HCT116 (cell line): ENCODE measurements around the gene SORCS2.

Source experiments
- CEBPB ChIP-seq: IDR thresholded peaks from 2 replicates; pipeline ENCODE4 v1.6.1; 2012; ENCODE audit warnings: low read depth
- ELF1 ChIP-seq: IDR thresholded peaks from 2 replicates; pipeline ENCODE4 v1.6.1; 2012; ENCODE audit warnings: low read depth, borderline replicate concordance
- EZH2 ChIP-seq: fragments of 200-600 bp; sonication (generic); IDR thresholded peaks from 2 replicates; pipeline ENCODE4 v1.6.1; 2017; ENCODE audit warnings: antibody characterized with exemption, mixed run types
- EZH2phosphoT487 ChIP-seq: fragments of 200-600 bp; IDR thresholded peaks from 2 replicates; pipeline ENCODE4 v1.6.1; 2018; ENCODE audit warnings: antibody characterized with exemption, borderline replicate concordance
- POLR2A ChIP-seq: IDR thresholded peaks from 2 replicates; pipeline ENCODE4 v1.7.0; 2011; ENCODE audit warnings: borderline replicate concordance; ENCODE audit not compliant: insufficient read depth, insufficient read length; ENCODE audit errors: extremely low read depth
- POLR2AphosphoS5 ChIP-seq: IDR thresholded peaks from 2 replicates; pipeline ENCODE4 v1.6.1; 2011; ENCODE audit warnings: mild to moderate bottlenecking, low read depth, low read length, moderate library complexity
- RAD21 ChIP-seq: IDR thresholded peaks from 2 replicates; pipeline ENCODE4 v1.6.1; 2012; ENCODE audit warnings: low read depth, mild to moderate bottlenecking
- SP1 ChIP-seq: IDR thresholded peaks from 2 replicates; pipeline ENCODE4 v1.6.1; 2012; ENCODE audit warnings: low read depth
- TF ChIP-seq, protein P1 (sequence below), 3 experiments: fragments of 200-600 bp in 1 of 3; sonication (generic) in 1 of 3; IDR thresholded peaks in 2 of 3; conservative IDR thresholded peaks in 1 of 3; 2 replicates each; pipeline ENCODE4 v1.5.1; 2012 to 2017; ENCODE audit warnings: low read depth in 2 of 3, low read length in 2 of 3, antibody characterized with exemption in 1 of 3, borderline replicate concordance in 1 of 3, control low read depth in 1 of 3, mild to moderate bottlenecking in 1 of 3, mixed read lengths in 1 of 3, mixed run types in 1 of 3, moderate library complexity in 1 of 3; ENCODE audit not compliant: insufficient read depth in 1 of 3
- TF ChIP-seq, protein P2 (sequence below): IDR thresholded peaks from 2 replicates; pipeline ENCODE4 v1.6.1; 2012
- TF ChIP-seq, protein P3 (sequence below): IDR thresholded peaks from 2 replicates; pipeline ENCODE4 v1.6.1; 2011; ENCODE audit warnings: mild to moderate bottlenecking, low read length, moderate library complexity; ENCODE audit not compliant: insufficient replicate concordance; ENCODE audit errors: extremely low read depth
- TF ChIP-seq, protein P4 (sequence below): IDR thresholded peaks from 2 replicates; pipeline ENCODE4 v1.6.1; 2012; ENCODE audit warnings: low read depth

DNA sequence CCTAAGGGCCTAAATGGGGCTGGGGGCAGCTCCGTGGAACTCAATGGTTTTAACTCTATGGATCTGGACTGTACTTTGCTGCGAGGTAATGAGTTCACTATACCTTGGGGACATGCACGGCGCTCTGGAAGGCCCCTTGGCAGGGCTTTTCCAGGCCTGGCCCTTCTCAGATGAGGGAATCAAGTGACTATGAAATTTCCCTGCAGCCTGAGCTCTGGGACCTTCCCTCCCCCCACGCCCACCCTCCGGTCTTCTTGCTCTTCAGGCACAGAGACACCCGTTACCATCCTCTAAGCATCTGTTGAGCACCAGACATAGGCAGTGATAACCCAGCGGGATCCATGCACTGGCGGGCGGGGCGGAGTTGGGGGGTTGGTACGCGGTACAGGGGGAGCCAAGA, 133.2 kb downstream of the SORCS2 start:
- TF ChIP-seq, protein P1, sequence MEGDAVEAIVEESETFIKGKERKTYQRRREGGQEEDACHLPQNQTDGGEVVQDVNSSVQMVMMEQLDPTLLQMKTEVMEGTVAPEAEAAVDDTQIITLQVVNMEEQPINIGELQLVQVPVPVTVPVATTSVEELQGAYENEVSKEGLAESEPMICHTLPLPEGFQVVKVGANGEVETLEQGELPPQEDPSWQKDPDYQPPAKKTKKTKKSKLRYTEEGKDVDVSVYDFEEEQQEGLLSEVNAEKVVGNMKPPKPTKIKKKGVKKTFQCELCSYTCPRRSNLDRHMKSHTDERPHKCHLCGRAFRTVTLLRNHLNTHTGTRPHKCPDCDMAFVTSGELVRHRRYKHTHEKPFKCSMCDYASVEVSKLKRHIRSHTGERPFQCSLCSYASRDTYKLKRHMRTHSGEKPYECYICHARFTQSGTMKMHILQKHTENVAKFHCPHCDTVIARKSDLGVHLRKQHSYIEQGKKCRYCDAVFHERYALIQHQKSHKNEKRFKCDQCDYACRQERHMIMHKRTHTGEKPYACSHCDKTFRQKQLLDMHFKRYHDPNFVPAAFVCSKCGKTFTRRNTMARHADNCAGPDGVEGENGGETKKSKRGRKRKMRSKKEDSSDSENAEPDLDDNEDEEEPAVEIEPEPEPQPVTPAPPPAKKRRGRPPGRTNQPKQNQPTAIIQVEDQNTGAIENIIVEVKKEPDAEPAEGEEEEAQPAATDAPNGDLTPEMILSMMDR (IDR thresholded peaks at IDR 0.05 in 2 of 3, conservative IDR thresholded peaks at IDR 0.05 in 1 of 3; ENCODE audit: borderline replicate concordance in 1 of 3, insufficient read depth in 1 of 3, low read depth in 2 of 3, low read length in 2 of 3) = no peak
- TF ChIP-seq RAD21 = no peak
- no peak for TF ChIP-seq EZH2phosphoT487
- no peak for TF ChIP-seq SP1
- TF ChIP-seq ELF1 = no peak
- TF ChIP-seq, protein P2, sequence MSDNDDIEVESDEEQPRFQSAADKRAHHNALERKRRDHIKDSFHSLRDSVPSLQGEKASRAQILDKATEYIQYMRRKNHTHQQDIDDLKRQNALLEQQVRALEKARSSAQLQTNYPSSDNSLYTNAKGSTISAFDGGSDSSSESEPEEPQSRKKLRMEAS = no peak
- no peak for TF ChIP-seq POLR2A
- no peak for TF ChIP-seq CEBPB
- no peak for TF ChIP-seq POLR2AphosphoS5
- TF ChIP-seq, protein P3, sequence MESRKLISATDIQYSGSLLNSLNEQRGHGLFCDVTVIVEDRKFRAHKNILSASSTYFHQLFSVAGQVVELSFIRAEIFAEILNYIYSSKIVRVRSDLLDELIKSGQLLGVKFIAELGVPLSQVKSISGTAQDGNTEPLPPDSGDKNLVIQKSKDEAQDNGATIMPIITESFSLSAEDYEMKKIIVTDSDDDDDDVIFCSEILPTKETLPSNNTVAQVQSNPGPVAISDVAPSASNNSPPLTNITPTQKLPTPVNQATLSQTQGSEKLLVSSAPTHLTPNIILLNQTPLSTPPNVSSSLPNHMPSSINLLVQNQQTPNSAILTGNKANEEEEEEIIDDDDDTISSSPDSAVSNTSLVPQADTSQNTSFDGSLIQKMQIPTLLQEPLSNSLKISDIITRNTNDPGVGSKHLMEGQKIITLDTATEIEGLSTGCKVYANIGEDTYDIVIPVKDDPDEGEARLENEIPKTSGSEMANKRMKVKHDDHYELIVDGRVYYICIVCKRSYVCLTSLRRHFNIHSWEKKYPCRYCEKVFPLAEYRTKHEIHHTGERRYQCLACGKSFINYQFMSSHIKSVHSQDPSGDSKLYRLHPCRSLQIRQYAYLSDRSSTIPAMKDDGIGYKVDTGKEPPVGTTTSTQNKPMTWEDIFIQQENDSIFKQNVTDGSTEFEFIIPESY = no peak
- TF ChIP-seq, protein P4, sequence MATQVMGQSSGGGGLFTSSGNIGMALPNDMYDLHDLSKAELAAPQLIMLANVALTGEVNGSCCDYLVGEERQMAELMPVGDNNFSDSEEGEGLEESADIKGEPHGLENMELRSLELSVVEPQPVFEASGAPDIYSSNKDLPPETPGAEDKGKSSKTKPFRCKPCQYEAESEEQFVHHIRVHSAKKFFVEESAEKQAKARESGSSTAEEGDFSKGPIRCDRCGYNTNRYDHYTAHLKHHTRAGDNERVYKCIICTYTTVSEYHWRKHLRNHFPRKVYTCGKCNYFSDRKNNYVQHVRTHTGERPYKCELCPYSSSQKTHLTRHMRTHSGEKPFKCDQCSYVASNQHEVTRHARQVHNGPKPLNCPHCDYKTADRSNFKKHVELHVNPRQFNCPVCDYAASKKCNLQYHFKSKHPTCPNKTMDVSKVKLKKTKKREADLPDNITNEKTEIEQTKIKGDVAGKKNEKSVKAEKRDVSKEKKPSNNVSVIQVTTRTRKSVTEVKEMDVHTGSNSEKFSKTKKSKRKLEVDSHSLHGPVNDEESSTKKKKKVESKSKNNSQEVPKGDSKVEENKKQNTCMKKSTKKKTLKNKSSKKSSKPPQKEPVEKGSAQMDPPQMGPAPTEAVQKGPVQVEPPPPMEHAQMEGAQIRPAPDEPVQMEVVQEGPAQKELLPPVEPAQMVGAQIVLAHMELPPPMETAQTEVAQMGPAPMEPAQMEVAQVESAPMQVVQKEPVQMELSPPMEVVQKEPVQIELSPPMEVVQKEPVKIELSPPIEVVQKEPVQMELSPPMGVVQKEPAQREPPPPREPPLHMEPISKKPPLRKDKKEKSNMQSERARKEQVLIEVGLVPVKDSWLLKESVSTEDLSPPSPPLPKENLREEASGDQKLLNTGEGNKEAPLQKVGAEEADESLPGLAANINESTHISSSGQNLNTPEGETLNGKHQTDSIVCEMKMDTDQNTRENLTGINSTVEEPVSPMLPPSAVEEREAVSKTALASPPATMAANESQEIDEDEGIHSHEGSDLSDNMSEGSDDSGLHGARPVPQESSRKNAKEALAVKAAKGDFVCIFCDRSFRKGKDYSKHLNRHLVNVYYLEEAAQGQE = no peak
- no peak for TF ChIP-seq EZH2
